Measurements from ENCODE around the gene ANK2. TPM values are rescaled to one million over a fixed set of nuclear protein-coding genes. Genes with fewer than 3 reads are reported as not detected.
A peak's percentile ranks its signal among the peaks of the same experiment; 100 is the strongest.

ANK2 gene
- total RNA-seq, 1 donor from 2014 or later = 77.8 TPM

DNA sequence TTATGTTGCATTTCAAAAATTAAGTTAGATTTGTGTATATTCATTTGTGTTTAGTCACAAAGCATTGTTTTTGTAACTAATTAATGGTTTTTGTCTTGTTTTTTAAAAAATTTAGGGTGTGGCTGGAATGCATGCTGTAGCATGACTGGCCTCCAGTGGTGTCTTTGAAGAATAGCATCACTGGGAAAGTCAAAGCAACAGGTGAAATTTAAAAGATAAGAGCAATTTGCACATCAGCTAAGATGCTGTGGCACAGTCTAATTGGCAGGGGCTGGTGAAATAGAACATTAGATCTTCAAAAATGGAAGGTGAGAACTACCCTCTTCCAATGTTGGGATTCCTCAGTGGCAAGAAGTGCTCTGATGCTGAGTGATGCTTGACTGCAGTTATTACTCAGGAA lies 45.3 kb downstream of the ANK2 start:
- H3K79me2 ChIP-seq (ENCODE audit: insufficient read depth, low read length) = no peaks in the 10 kb centered on the region
- H4K20me1 ChIP-seq (ENCODE audit: insufficient read depth, low read length) = no peaks in the 10 kb centered on the region
- DNase-seq (ENCODE audit: low read depth) = peak; percentile 9
- H3K9me3 Mint-ChIP-seq (ENCODE audit: unreplicated experiment) = no peaks in the 10 kb centered on the region
- no peaks in the 10 kb centered on the region for H3K4me1 ChIP-seq (ENCODE audit: insufficient read depth, low read length)
- no peak overlapping the region for H2AFZ ChIP-seq (ENCODE audit: low read depth, low read length)
- H3K27ac Mint-ChIP-seq (ENCODE audit: unreplicated experiment) = no peak overlapping the region
- H3K36me3 Mint-ChIP-seq (ENCODE audit: low read depth, unreplicated experiment) = no peaks in the 10 kb centered on the region
- H3K27ac ChIP-seq (ENCODE audit: low read depth, low read length) = no peak overlapping the region
- H3K9me3 ChIP-seq (ENCODE audit: insufficient read depth, low read depth, low read length) = no peaks in the 10 kb centered on the region
- H3K36me3 ChIP-seq (ENCODE audit: insufficient read depth, low read length) = no peaks in the 10 kb centered on the region
- H3K9ac ChIP-seq (ENCODE audit: low read length) = no peak overlapping the region
- peaks cover 2% of the 10 kb centered on the region for H3K27me3 ChIP-seq (ENCODE audit: insufficient read depth, low read length)
- H3K4me3 Mint-ChIP-seq (ENCODE audit: unreplicated experiment) = no peak overlapping the region
- no peaks in the 10 kb centered on the region for H3K27me3 Mint-ChIP-seq (ENCODE audit: low read depth, unreplicated experiment)
- no peak overlapping the region for H3K4me2 ChIP-seq (ENCODE audit: low read length)
- FAIRE-seq = no peak
- no peak for TF ChIP-seq EZH2 (IDR thresholded peaks at IDR 0.05; ENCODE audit: insufficient read depth, low read length)
- TF ChIP-seq, protein P1, sequence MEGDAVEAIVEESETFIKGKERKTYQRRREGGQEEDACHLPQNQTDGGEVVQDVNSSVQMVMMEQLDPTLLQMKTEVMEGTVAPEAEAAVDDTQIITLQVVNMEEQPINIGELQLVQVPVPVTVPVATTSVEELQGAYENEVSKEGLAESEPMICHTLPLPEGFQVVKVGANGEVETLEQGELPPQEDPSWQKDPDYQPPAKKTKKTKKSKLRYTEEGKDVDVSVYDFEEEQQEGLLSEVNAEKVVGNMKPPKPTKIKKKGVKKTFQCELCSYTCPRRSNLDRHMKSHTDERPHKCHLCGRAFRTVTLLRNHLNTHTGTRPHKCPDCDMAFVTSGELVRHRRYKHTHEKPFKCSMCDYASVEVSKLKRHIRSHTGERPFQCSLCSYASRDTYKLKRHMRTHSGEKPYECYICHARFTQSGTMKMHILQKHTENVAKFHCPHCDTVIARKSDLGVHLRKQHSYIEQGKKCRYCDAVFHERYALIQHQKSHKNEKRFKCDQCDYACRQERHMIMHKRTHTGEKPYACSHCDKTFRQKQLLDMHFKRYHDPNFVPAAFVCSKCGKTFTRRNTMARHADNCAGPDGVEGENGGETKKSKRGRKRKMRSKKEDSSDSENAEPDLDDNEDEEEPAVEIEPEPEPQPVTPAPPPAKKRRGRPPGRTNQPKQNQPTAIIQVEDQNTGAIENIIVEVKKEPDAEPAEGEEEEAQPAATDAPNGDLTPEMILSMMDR (IDR thresholded peaks at IDR 0.05; ENCODE audit: insufficient read depth, low read depth, low read length) = peak; percentile 77
- H3K4me1 Mint-ChIP-seq (ENCODE audit: low read depth, unreplicated experiment) = no peaks in the 10 kb centered on the region
- H3K4me3 ChIP-seq (ENCODE audit: insufficient read depth, low read depth, low read length) = no peak overlapping the region

DNA sequence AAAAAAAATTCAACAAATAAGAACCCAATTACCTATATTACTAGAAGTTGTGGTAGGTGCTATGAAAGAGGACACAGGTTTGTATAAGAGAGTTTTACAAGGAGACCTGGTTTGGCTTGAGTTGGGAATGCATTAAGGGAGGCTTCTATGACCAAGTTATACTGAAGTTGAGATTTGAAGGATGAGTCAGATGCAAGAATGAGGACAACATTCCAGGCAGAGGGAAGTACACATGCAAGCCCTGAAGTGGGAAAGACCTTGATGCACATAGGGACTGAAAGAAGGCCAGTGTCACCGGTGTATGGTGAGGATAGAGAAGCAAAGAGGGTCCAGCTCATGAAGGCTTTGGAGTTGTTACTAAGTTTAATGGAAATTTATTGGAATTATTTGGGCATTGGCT lies 52.2 kb downstream of the ANK2 start:
- Histone ChIP-seq H3K79me2 (ENCODE audit: insufficient read depth, low read length) (no peaks in the 10 kb centered on the region), H3K4me1 (ENCODE audit: insufficient read depth, low read length) (no peaks in the 10 kb centered on the region), H2AFZ (ENCODE audit: low read depth, low read length) (no peak overlapping the region), H3K27ac (ENCODE audit: low read depth, low read length) (no peak overlapping the region), H3K4me2 (ENCODE audit: low read length) (no peak overlapping the region), H3K36me3 (ENCODE audit: insufficient read depth, low read length) (no peaks in the 10 kb centered on the region), H4K20me1 (ENCODE audit: insufficient read depth, low read length) (no peaks in the 10 kb centered on the region), H3K27me3 (ENCODE audit: insufficient read depth, low read length) (no peaks in the 10 kb centered on the region), H3K4me3 (ENCODE audit: insufficient read depth, low read depth, low read length) (no peak overlapping the region), H3K9ac (ENCODE audit: low read length) (no peak overlapping the region), H3K9me3 (ENCODE audit: insufficient read depth, low read depth, low read length) (no peaks in the 10 kb centered on the region)
- no peak overlapping the region for H3K27ac Mint-ChIP-seq (ENCODE audit: unreplicated experiment)
- DNase-seq (ENCODE audit: low read depth) (peak; percentile 36), FAIRE-seq (peak; percentile 73)
- H3K27me3 Mint-ChIP-seq (ENCODE audit: low read depth, unreplicated experiment) = no peaks in the 10 kb centered on the region
- H3K4me3 Mint-ChIP-seq (ENCODE audit: unreplicated experiment) = no peak overlapping the region
- no peak for TF ChIP-seq EZH2 (IDR thresholded peaks at IDR 0.05; ENCODE audit: insufficient read depth, low read length)
- TF ChIP-seq, protein P1 (IDR thresholded peaks at IDR 0.05; ENCODE audit: insufficient read depth, low read depth, low read length) = no peak
- H3K9me3 Mint-ChIP-seq (ENCODE audit: unreplicated experiment) = peaks cover 1% of the 10 kb centered on the region
- H3K36me3 Mint-ChIP-seq (ENCODE audit: low read depth, unreplicated experiment) = no peaks in the 10 kb centered on the region
- H3K4me1 Mint-ChIP-seq (ENCODE audit: low read depth, unreplicated experiment) = peaks cover 14% of the 10 kb centered on the region

DNA sequence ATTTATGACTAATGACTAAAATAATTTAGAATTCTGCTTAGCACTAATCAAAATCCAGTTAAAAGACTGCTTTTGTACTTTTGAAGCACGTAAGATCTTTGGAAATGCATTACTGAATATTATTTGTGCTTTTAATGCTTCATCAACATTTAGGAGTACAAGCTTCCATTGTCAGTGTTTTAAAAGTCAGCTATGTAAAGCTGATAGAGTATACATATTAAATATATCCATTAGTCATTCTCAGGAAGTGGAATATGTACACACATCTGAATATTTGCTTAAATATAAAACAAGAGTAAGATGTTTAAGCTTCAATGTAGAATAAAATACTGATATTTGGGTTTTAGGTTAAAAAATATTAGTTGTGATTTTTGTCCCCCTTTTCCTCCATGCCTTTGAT lies 54.1 kb downstream of the ANK2 start:
- H3K4me1 Mint-ChIP-seq (ENCODE audit: low read depth, unreplicated experiment) = peaks cover 14% of the 10 kb centered on the region
- no peak overlapping the region for H3K4me2 ChIP-seq (ENCODE audit: low read length)
- H3K27me3 ChIP-seq (ENCODE audit: insufficient read depth, low read length) = no peaks in the 10 kb centered on the region
- H3K9me3 Mint-ChIP-seq (ENCODE audit: unreplicated experiment) = peaks cover 1% of the 10 kb centered on the region
- no peak overlapping the region for H3K27ac ChIP-seq (ENCODE audit: low read depth, low read length)
- no peaks in the 10 kb centered on the region for H3K36me3 Mint-ChIP-seq (ENCODE audit: low read depth, unreplicated experiment)
- no peaks in the 10 kb centered on the region for H4K20me1 ChIP-seq (ENCODE audit: insufficient read depth, low read length)
- no peaks in the 10 kb centered on the region for H3K36me3 ChIP-seq (ENCODE audit: insufficient read depth, low read length)
- no peaks in the 10 kb centered on the region for H3K4me1 ChIP-seq (ENCODE audit: insufficient read depth, low read length)
- no peaks in the 10 kb centered on the region for H3K79me2 ChIP-seq (ENCODE audit: insufficient read depth, low read length)
- DNase-seq (ENCODE audit: low read depth) (no peak), FAIRE-seq (no peak)
- H3K4me3 ChIP-seq (ENCODE audit: insufficient read depth, low read depth, low read length) = no peak overlapping the region
- no peak overlapping the region for H3K9ac ChIP-seq (ENCODE audit: low read length)
- no peaks in the 10 kb centered on the region for H3K9me3 ChIP-seq (ENCODE audit: insufficient read depth, low read depth, low read length)
- H3K4me3 Mint-ChIP-seq (ENCODE audit: unreplicated experiment) = no peak overlapping the region
- H3K27me3 Mint-ChIP-seq (ENCODE audit: low read depth, unreplicated experiment) = no peaks in the 10 kb centered on the region
- no peak overlapping the region for H3K27ac Mint-ChIP-seq (ENCODE audit: unreplicated experiment)
- TF ChIP-seq, protein P1 (IDR thresholded peaks at IDR 0.05; ENCODE audit: insufficient read depth, low read depth, low read length) = no peak
- no peak for TF ChIP-seq EZH2 (IDR thresholded peaks at IDR 0.05; ENCODE audit: insufficient read depth, low read length)
- H2AFZ ChIP-seq (ENCODE audit: low read depth, low read length) = no peak overlapping the region

All from astrocyte (in vitro differentiated cells and primary cell).